ENCODE results near the gene FAM200C. TPM values are rescaled to one million over a fixed set of nuclear protein-coding genes. Genes with fewer than 3 reads are reported as not detected.

Gene FAM200C
- total and polyA plus RNA-seq, 2 of the 13 experiments (the other 11 are each of a cell fraction or from before 2014, with no cell fraction given): 3.2 to 4.7 TPM

DNA sequence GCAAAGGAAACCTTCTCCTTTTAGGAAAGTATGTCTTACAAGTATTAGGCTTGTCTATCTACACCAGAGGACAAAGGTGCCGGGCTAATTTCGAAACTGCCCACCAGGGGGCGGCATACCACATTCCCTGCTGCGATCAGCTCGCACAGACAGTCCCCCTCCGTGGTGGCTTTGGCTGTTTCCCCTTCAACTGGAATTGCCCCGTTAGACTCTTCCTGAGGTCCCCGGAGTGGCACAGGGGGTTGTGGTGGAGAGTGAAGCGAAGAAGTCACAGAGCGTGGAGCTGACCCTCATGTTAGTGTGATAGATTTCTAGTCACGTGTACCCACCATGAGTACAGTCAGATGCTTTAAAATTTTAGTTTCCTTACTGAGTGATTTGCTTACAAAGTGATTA, 39.3 kb upstream of the FAM200C start (continued):
- TF ChIP-seq, protein P1, sequence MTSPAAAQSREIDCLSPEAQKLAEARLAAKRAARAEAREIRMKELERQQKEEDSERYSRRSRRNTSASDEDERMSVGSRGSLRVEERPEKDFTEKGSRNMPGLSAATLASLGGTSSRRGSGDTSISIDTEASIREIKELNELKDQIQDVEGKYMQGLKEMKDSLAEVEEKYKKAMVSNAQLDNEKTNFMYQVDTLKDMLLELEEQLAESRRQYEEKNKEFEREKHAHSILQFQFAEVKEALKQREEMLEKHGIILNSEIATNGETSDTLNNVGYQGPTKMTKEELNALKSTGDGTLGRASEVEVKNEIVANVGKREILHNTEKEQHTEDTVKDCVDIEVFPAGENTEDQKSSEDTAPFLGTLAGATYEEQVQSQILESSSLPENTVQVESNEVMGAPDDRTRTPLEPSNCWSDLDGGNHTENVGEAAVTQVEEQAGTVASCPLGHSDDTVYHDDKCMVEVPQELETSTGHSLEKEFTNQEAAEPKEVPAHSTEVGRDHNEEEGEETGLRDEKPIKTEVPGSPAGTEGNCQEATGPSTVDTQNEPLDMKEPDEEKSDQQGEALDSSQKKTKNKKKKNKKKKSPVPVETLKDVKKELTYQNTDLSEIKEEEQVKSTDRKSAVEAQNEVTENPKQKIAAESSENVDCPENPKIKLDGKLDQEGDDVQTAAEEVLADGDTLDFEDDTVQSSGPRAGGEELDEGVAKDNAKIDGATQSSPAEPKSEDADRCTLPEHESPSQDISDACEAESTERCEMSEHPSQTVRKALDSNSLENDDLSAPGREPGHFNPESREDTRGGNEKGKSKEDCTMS (CRISPR knock-in tag; conservative IDR thresholded peaks at IDR 0.05): no peak
- no peak for TF ChIP-seq ZNF263 (CRISPR knock-in tag; IDR thresholded peaks at IDR 0.05)
- TF ChIP-seq ZNF788 (CRISPR knock-in tag; IDR thresholded peaks at IDR 0.05; ENCODE audit: borderline replicate concordance): no peak; the same call in 1 of the 2 replicates
- TF ChIP-seq ZFX (CRISPR knock-in tag; IDR thresholded peaks at IDR 0.05; ENCODE audit: low read depth): no peak
- TF ChIP-seq HNF4A (CRISPR knock-in tag; IDR thresholded peaks at IDR 0.05): peak; percentile 33; the same call in 1 of the 2 replicates
- TF ChIP-seq KDM4B (CRISPR knock-in tag; IDR thresholded peaks at IDR 0.05): 0 out of 2 replicates have a peak, but pooled peaks have one; percentile 33
- TF ChIP-seq GTF2F1 (IDR thresholded peaks at IDR 0.05; ENCODE audit: low read length): no peak
- TF ChIP-seq, protein P2, sequence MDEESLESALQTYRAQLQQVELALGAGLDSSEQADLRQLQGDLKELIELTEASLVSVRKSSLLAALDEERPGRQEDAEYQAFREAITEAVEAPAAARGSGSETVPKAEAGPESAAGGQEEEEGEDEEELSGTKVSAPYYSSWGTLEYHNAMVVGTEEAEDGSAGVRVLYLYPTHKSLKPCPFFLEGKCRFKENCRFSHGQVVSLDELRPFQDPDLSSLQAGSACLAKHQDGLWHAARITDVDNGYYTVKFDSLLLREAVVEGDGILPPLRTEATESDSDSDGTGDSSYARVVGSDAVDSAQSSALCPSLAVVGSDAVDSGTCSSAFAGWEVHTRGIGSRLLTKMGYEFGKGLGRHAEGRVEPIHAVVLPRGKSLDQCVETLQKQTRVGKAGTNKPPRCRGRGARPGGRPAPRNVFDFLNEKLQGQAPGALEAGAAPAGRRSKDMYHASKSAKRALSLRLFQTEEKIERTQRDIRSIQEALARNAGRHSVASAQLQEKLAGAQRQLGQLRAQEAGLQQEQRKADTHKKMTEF (CRISPR knock-in tag; IDR thresholded peaks at IDR 0.05): no peak
- no peak for TF ChIP-seq PHB2 (IDR thresholded peaks at IDR 0.05; ENCODE audit: partially characterized antibody)
- no peak for TF ChIP-seq ZNF670 (CRISPR knock-in tag; IDR thresholded peaks at IDR 0.05; ENCODE audit: borderline replicate concordance)
- TF ChIP-seq CCAR2 (optimal IDR thresholded peaks at IDR 0.05; ENCODE audit: low read depth, low read length): no peak
- no peak for TF ChIP-seq JDP2 (CRISPR knock-in tag; IDR thresholded peaks at IDR 0.05; ENCODE audit: borderline replicate concordance)
- TF ChIP-seq FOXC1 (CRISPR knock-in tag; IDR thresholded peaks at IDR 0.05; ENCODE audit: borderline replicate concordance): no peak
- TF ChIP-seq, protein P3, sequence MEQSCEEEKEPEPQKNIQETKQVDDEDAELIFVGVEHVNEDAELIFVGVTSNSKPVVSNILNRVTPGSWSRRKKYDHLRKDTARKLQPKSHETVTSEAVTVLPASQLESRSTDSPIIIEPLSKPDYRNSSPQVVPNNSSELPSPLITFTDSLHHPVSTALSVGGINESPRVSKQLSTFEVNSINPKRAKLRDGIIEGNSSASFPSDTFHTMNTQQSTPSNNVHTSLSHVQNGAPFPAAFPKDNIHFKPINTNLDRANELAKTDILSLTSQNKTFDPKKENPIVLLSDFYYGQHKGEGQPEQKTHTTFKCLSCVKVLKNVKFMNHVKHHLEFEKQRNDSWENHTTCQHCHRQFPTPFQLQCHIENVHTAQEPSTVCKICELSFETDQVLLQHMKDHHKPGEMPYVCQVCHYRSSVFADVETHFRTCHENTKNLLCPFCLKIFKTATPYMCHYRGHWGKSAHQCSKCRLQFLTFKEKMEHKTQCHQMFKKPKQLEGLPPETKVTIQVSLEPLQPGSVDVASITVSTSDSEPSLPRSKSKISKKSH (CRISPR knock-in tag; IDR thresholded peaks at IDR 0.05; ENCODE audit: borderline replicate concordance): no peak
- TF ChIP-seq, protein P4, sequence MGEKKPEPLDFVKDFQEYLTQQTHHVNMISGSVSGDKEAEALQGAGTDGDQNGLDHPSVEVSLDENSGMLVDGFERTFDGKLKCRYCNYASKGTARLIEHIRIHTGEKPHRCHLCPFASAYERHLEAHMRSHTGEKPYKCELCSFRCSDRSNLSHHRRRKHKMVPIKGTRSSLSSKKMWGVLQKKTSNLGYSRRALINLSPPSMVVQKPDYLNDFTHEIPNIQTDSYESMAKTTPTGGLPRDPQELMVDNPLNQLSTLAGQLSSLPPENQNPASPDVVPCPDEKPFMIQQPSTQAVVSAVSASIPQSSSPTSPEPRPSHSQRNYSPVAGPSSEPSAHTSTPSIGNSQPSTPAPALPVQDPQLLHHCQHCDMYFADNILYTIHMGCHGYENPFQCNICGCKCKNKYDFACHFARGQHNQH (CRISPR knock-in tag; IDR thresholded peaks at IDR 0.05): 0 out of 2 replicates have a peak, but pooled peaks have one; percentile 30
- no peak for TF ChIP-seq FOXM1 (CRISPR knock-in tag; IDR thresholded peaks at IDR 0.05)
- TF ChIP-seq TRIM24 (CRISPR knock-in tag; IDR thresholded peaks at IDR 0.05): no peak
- TF ChIP-seq ATF7-NPFF (CRISPR knock-in tag; IDR thresholded peaks at IDR 0.05; ENCODE audit: low read depth): 0 out of 2 replicates have a peak, but pooled peaks have one; percentile 51
- no peak for TF ChIP-seq SIX1 (CRISPR knock-in tag; IDR thresholded peaks at IDR 0.05; ENCODE audit: borderline replicate concordance)
- no peak for TF ChIP-seq RBM39 (IDR thresholded peaks at IDR 0.05; ENCODE audit: low read depth, low read length, poor library complexity, severe bottlenecking)
- TF ChIP-seq, protein P5, sequence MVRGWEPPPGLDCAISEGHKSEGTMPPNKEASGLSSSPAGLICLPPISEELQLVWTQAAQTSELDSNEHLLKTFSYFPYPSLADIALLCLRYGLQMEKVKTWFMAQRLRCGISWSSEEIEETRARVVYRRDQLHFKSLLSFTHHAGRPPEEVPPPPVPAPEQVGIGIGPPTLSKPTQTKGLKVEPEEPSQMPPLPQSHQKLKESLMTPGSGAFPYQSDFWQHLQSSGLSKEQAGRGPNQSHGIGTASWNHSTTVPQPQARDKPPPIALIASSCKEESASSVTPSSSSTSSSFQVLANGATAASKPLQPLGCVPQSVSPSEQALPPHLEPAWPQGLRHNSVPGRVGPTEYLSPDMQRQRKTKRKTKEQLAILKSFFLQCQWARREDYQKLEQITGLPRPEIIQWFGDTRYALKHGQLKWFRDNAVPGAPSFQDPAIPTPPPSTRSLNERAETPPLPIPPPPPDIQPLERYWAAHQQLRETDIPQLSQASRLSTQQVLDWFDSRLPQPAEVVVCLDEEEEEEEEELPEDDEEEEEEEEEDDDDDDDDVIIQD (CRISPR knock-in tag; IDR thresholded peaks at IDR 0.05; ENCODE audit: low read depth): 0 out of 2 replicates have a peak, but pooled peaks have one; percentile 23
- peak; percentile 30; the same call in 1 of the 2 replicates for TF ChIP-seq HNF4G (IDR thresholded peaks at IDR 0.05; ENCODE audit: borderline replicate concordance, low read depth, low read length)
- TF ChIP-seq HNF4G (CRISPR knock-in tag; IDR thresholded peaks at IDR 0.05; ENCODE audit: borderline replicate concordance, low read depth): no peak

Measured in HepG2 (cell line).